K562 (cell line): ENCODE data around the gene EPDR1. TPM values are rescaled to one million over a fixed set of nuclear protein-coding genes. Genes with fewer than 3 reads are reported as not detected.

ENCODE experiments used
- ATAC-seq: fragments of 200-7000 bp; cut with Tn5 transposase; 3 replicates; pipeline ENCODE4 v1.9.1; 2020; ENCODE audit warnings: moderate library complexity
- BruUV-seq: library from RNA; stranded (reverse); fragments of 400-500 nt; replicated peaks from 2 replicates; lab custom pipeline; 2021; lab: Mats Ljungman, UMichigan
- CTCF ChIA-PET: fragments of 300-600 bp; formaldehyde crosslinking; extraction: SDS; loops from one replicate; lab custom pipeline; 2021; ENCODE audit warnings: low intra/inter-chr PET ratio; lab: Yijun Ruan, JAX
- POLR2A ChIA-PET: fragments of 300-600, 350-650 bp; sonication (Branson Sonifier 250); formaldehyde crosslinking; extraction: SDS; loops from one replicate; lab custom pipeline; 2021; ENCODE audit warnings: antibody characterized with exemption, inconsistent platforms; lab: Yijun Ruan, JAX
- DNase-seq, 4 experiments: peaks; one replicate each; pipeline versions ENCODE4 v3.0.0 to v3.0.0-alpha.2; 2011 to 2018; ENCODE audit warnings: low spot score in 3 of 4, mixed read lengths in 3 of 4; ENCODE audit errors: extremely low read depth in 1 of 4
- FAIRE-seq: peaks from 2 replicates; lab custom pipeline; 2011; peaks lifted over from hg19 to GRCh38; lab: Jason Lieb, UNC
- H2AFZ ChIP-seq: 2 replicates; pipeline ENCODE4 v1.6.0; 2011; ENCODE audit warnings: low read depth, low read length, control low read depth, inconsistent platforms
- H3K27ac ChIP-seq: fragments of 200-600 bp; 3 replicates; pipeline ENCODE4 v1.8.0; 2011; ENCODE audit warnings: low read depth, mild to moderate bottlenecking, control low read depth, inconsistent platforms, low read length, moderate library complexity, mixed read lengths; ENCODE audit errors: extremely low read depth
- H3K27me3 ChIP-seq, 2 experiments: fragments of 300-600 bp in 1 of 2; 2 replicates in 1 of 2; 3 replicates in 1 of 2; pipeline versions ENCODE4 v1.6.0 to v1.8.0; 2011; ENCODE audit warnings: inconsistent platforms in 2 of 2, low read length in 2 of 2, mild to moderate bottlenecking in 1 of 2, mixed read lengths in 1 of 2, moderate library complexity in 1 of 2; ENCODE audit not compliant: control insufficient read depth in 2 of 2, insufficient read depth in 2 of 2
- H3K36me3 ChIP-seq: fragments of 300-600 bp; 3 replicates; pipeline ENCODE4 v1.8.0; 2011; ENCODE audit warnings: mild to moderate bottlenecking, low read length, inconsistent platforms; ENCODE audit not compliant: control insufficient read depth, insufficient read depth
- H3K4me1 ChIP-seq, 2 experiments: fragments of 200-600 bp in 1 of 2; replicated peaks in 1 of 2; 2 replicates in 1 of 2; 3 replicates in 1 of 2; pipeline versions ENCODE4 v1.5.1 to v1.8.0; 2011; ENCODE audit warnings: inconsistent platforms in 2 of 2, low read length in 2 of 2, mild to moderate bottlenecking in 1 of 2, mixed read lengths in 1 of 2, moderate library complexity in 1 of 2; ENCODE audit not compliant: control insufficient read depth in 2 of 2, insufficient read depth in 2 of 2
- H3K4me2 ChIP-seq: 2 replicates; pipeline ENCODE4 v1.6.1; 2011; ENCODE audit warnings: low read length, control low read depth, inconsistent platforms, mixed read lengths; ENCODE audit not compliant: insufficient read depth
- H3K4me3 ChIP-seq: fragments of 200-600 bp; sonication (generic), shearing (Covaris generic); 2 replicates; pipeline ENCODE4 v1.5.1; 2016; ENCODE audit warnings: control low read depth, inconsistent platforms
- H3K79me2 ChIP-seq: fragments of 200-600 bp; 3 replicates; pipeline ENCODE4 v1.8.0; 2011; ENCODE audit warnings: low read length, inconsistent platforms; ENCODE audit not compliant: control insufficient read depth, insufficient read depth
- H3K9ac ChIP-seq, 2 experiments: 2 replicates each; pipeline versions ENCODE4 v1.6.0 to v1.6.1; 2011; ENCODE audit warnings: low read depth in 2 of 2, low read length in 2 of 2, control low read depth in 1 of 2, inconsistent platforms in 1 of 2, mild to moderate bottlenecking in 1 of 2, mixed read lengths in 1 of 2; ENCODE audit not compliant: insufficient read depth in 1 of 2
- H3K9me1 ChIP-seq: one replicate; pipeline ENCODE4 v1.6.0; 2011; ENCODE audit warnings: inconsistent platforms, mild to moderate bottlenecking, low read length, moderate library complexity; ENCODE audit not compliant: control insufficient read depth, insufficient read depth
- H3K9me3 ChIP-seq: replicated peaks from 2 replicates; pipeline ENCODE4 v1.5.1; 2011; ENCODE audit warnings: low read depth, low read length, inconsistent platforms; ENCODE audit not compliant: control insufficient read depth, insufficient read depth
- H4K20me1 ChIP-seq: replicated peaks from 2 replicates; pipeline ENCODE4 v1.6.1; 2011; ENCODE audit warnings: low read length, inconsistent platforms, mixed read lengths; ENCODE audit not compliant: control insufficient read depth, insufficient read depth
- ARHGAP35 ChIP-seq: fragments of 450-650 bp; IDR thresholded peaks from 2 replicates; pipeline ENCODE4 v1.6.1; 2018; ENCODE audit not compliant: partially characterized antibody
- DACH1 ChIP-seq: fragments of 450-650 bp; IDR thresholded peaks from 2 replicates; pipeline ENCODE4 v1.6.1; 2018; ENCODE audit not compliant: partially characterized antibody
- DDX20 ChIP-seq: fragments of 450-650 bp; IDR thresholded peaks from 2 replicates; pipeline ENCODE4 v1.6.1; 2016; ENCODE audit warnings: missing genetic modification characterization, low read depth, mild to moderate bottlenecking, missing compliant biosample characterization, moderate library complexity
- E2F3 ChIP-seq: fragments of 250-450 bp; sonication (Bioruptor Pico); IDR thresholded peaks from 2 replicates; pipeline ENCODE4 v1.4.0; 2020; ENCODE audit warnings: mild to moderate bottlenecking
- HCFC1 ChIP-seq: IDR thresholded peaks from 2 replicates; pipeline ENCODE4 v1.6.1; 2012; ENCODE audit warnings: low read depth, low read length, improper control_type of control experiment
- HNRNPK ChIP-seq: fragments of 200-400 bp; formaldehyde crosslinking; IDR thresholded peaks from one replicate; pipeline ENCODE4 v1.6.1; 2018; ENCODE audit warnings: mild to moderate bottlenecking, low read depth, low read length; ENCODE audit not compliant: poor library complexity, severe bottlenecking
- KAT8 ChIP-seq: fragments of 450-650 bp; IDR thresholded peaks from 2 replicates; pipeline ENCODE4 v1.6.1; 2016; ENCODE audit warnings: low read depth, mild to moderate bottlenecking
- PRDM10 ChIP-seq: fragments of 450-650 bp; IDR thresholded peaks from 2 replicates; pipeline ENCODE4 v1.6.1; 2018; ENCODE audit not compliant: partially characterized antibody
- TCF7 ChIP-seq: sonication (generic); IDR thresholded peaks from 2 replicates; pipeline ENCODE4 v1.6.1; 2016; ENCODE audit warnings: antibody characterized with exemption, borderline replicate concordance
- ZNF133 ChIP-seq: fragments of 250-450 bp; sonication (Bioruptor Pico); IDR thresholded peaks from 2 replicates; pipeline ENCODE4 v1.4.0; 2020; ENCODE audit warnings: mild to moderate bottlenecking
- ZNF586 ChIP-seq: fragments of 450-650 bp; formaldehyde crosslinking; conservative IDR thresholded peaks from 2 replicates; pipeline ENCODE4 v1.4.0; 2020; ENCODE audit warnings: mild to moderate bottlenecking, moderate library complexity
- WGBS: fragments of 100-300 bp; shearing (Covaris generic); methylation state at CpG from one replicate; pipeline ENCODE4 v1.1.6; 2016; ENCODE audit warnings: low coverage, mixed read lengths; ENCODE audit not compliant: insufficient coverage; ENCODE audit errors: missing lambda C conversion rate; 5-methylcytosine and 5-hydroxymethylcytosine counted together
- in situ Hi-C: fragments of 300-500 bp; cut with MboI; formaldehyde crosslinking; loops from 4 replicates; pipeline ENCODE4 v1.15.0; 2018; ENCODE audit warnings: inconsistent platforms, mixed read lengths
- intact Hi-C: fragments of 100-400 bp; cut with micrococcal nuclease; formaldehyde crosslinking; loops from 2 replicates; pipeline ENCODE4 v1.14.2; 2022
- polyA plus RNA-seq, 8 experiments: library from polyadenylated mRNA; depleted of rRNA in 4 of 8; stranded (reverse) in 5 of 8; unstranded in 3 of 8; fragments of >200 nt; fragmentation: Nextera tagmentation in 2 of 8; fragmentation: Illumina TruSeq in 1 of 8; extraction: Ambion mirVana in 2 of 8; extraction: Trizol in 1 of 8; gene quantifications; 2 replicates each; pipeline versions ENCODE4 v1.2.1 to v1.2.3, GENCODE V29; 2011 to 2014; ENCODE audit warnings: inconsistent platforms in 1 of 8, missing spikeins in 1 of 8
- total RNA-seq, 7 experiments: library from RNA; depleted of rRNA in 6 of 7; stranded (reverse); fragments of >200 nt in 6 of 7; fragmentation: Illumina TruSeq in 2 of 7; extraction: Trizol in 2 of 7; gene quantifications; 2 replicates each; pipeline versions ENCODE4 v1.2.1 to v1.2.3, GENCODE V29; 2011 to 2021; ENCODE audit warnings: low replicate concordance in 1 of 7
- TF ChIP-seq, protein P1 (sequence below): fragments of 200-800 bp; sonication (Bioruptor generic); IDR thresholded peaks from 2 replicates; pipeline ENCODE4 v1.6.1; 2016; ENCODE audit warnings: missing genetic modification characterization, missing compliant biosample characterization

Gene EPDR1
- total and polyA plus RNA-seq, 9 of the 15 experiments (the other 6 are each of a cell fraction or from before 2014, with no cell fraction given), result 0.01 to 0.11 TPM; not detected in 7

GRCh38 chr7:37982423-37982822 is 62.0 kb downstream of the EPDR1 start (continued):
- TF ChIP-seq ZNF133 (no peak), PRDM10 (no peak), DDX20 (tag) (no peak), HCFC1 (no peak), TCF7 (no peak)

- H3K9me1 ChIP-seq, result no peaks in the 10 kb centered on the region
- ATAC-seq (no peak), DNase-seq (no peak), FAIRE-seq (no peak)
- ChIA-PET POLR2A (no interaction called here), CTCF (no interaction called here)
- in situ Hi-C loops (no loop called here), intact Hi-C loops (no loop called here)
- no peak overlapping the region for H3K9ac ChIP-seq
- no peak overlapping the region for H2AFZ ChIP-seq
- H3K79me2 ChIP-seq, result no peaks in the 10 kb centered on the region
- no peaks in the 10 kb centered on the region for H3K27me3 ChIP-seq
- 36% methylated on average over 5 of the region's 5 CpGs for WGBS
- H3K4me3 ChIP-seq, result no peak overlapping the region
- no peaks in the 10 kb centered on the region; a peak in 1 of 5 replicates for H3K4me1 ChIP-seq
- H3K36me3 ChIP-seq, result no peaks in the 10 kb centered on the region
- no peaks in the 10 kb centered on the region for H3K9me3 ChIP-seq
- H3K4me2 ChIP-seq, result no peak overlapping the region
- H4K20me1 ChIP-seq, result no peaks in the 10 kb centered on the region
- H3K27ac ChIP-seq, result no peak overlapping the region
- no TSS peak for BruUV-seq
- TF ChIP-seq HNRNPK (no peak), ARHGAP35 (no peak), E2F3 (CRISPR knock-in tag) (no peak), DACH1 (no peak), KAT8 (no peak), ZNF586 (CRISPR knock-in tag) (no peak)
- TF ChIP-seq, protein P1, sequence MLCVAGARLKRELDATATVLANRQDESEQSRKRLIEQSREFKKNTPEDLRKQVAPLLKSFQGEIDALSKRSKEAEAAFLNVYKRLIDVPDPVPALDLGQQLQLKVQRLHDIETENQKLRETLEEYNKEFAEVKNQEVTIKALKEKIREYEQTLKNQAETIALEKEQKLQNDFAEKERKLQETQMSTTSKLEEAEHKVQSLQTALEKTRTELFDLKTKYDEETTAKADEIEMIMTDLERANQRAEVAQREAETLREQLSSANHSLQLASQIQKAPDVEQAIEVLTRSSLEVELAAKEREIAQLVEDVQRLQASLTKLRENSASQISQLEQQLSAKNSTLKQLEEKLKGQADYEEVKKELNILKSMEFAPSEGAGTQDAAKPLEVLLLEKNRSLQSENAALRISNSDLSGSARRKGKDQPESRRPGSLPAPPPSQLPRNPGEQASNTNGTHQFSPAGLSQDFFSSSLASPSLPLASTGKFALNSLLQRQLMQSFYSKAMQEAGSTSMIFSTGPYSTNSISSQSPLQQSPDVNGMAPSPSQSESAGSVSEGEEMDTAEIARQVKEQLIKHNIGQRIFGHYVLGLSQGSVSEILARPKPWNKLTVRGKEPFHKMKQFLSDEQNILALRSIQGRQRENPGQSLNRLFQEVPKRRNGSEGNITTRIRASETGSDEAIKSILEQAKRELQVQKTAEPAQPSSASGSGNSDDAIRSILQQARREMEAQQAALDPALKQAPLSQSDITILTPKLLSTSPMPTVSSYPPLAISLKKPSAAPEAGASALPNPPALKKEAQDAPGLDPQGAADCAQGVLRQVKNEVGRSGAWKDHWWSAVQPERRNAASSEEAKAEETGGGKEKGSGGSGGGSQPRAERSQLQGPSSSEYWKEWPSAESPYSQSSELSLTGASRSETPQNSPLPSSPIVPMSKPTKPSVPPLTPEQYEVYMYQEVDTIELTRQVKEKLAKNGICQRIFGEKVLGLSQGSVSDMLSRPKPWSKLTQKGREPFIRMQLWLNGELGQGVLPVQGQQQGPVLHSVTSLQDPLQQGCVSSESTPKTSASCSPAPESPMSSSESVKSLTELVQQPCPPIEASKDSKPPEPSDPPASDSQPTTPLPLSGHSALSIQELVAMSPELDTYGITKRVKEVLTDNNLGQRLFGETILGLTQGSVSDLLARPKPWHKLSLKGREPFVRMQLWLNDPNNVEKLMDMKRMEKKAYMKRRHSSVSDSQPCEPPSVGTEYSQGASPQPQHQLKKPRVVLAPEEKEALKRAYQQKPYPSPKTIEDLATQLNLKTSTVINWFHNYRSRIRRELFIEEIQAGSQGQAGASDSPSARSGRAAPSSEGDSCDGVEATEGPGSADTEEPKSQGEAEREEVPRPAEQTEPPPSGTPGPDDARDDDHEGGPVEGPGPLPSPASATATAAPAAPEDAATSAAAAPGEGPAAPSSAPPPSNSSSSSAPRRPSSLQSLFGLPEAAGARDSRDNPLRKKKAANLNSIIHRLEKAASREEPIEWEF, result no peak
These were observed 64.4 kb downstream of the EPDR1 start for GRCh38 chr7:37984750-37985390.
